Measurements from ENCODE around the gene ZBTB14.

ZBTB14 gene, protein sequence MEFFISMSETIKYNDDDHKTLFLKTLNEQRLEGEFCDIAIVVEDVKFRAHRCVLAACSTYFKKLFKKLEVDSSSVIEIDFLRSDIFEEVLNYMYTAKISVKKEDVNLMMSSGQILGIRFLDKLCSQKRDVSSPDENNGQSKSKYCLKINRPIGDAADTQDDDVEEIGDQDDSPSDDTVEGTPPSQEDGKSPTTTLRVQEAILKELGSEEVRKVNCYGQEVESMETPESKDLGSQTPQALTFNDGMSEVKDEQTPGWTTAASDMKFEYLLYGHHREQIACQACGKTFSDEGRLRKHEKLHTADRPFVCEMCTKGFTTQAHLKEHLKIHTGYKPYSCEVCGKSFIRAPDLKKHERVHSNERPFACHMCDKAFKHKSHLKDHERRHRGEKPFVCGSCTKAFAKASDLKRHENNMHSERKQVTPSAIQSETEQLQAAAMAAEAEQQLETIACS

DNA sequence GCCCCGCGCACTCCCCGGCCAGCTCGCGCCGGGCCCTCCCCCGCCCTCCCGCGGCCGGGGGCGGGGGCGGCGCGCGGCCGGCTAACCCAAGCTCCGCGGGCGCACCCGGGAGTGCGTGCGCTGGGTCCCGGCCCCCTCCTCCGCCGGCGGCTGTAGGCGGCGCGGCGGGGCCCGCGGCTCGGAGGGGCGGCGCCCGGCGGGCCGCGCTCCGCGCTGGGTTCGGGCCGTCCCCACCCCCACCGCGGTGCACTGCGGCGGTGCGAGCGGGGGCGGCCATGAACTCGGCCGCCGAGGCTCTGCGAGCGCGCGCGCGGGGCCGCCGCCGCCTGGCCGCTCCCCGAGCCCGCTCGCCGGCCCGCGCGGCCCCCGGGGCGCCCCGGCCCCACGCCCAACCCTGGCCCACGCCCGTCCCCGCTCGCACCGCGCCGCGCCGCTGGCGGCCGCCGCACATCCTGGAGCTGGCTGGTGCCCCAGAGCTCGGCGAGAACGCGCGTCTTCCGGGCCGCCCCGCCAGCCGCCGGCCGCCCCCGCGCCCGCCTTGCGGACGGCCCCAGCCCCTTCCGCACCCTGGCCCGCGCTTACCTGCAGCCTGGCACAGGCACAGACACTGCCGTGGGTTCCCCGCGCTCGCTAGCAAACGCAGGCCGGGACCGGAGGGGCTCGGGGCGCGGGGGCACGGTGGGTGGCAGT is at the start of gene ZBTB14:
TSS of gene ZBTB14 (minus strand) at position 496 of the 690 bp plus-strand sequence. CDS start 2,480 bp downstream, outside the sequence.
- TF ChIP-seq, protein P1, sequence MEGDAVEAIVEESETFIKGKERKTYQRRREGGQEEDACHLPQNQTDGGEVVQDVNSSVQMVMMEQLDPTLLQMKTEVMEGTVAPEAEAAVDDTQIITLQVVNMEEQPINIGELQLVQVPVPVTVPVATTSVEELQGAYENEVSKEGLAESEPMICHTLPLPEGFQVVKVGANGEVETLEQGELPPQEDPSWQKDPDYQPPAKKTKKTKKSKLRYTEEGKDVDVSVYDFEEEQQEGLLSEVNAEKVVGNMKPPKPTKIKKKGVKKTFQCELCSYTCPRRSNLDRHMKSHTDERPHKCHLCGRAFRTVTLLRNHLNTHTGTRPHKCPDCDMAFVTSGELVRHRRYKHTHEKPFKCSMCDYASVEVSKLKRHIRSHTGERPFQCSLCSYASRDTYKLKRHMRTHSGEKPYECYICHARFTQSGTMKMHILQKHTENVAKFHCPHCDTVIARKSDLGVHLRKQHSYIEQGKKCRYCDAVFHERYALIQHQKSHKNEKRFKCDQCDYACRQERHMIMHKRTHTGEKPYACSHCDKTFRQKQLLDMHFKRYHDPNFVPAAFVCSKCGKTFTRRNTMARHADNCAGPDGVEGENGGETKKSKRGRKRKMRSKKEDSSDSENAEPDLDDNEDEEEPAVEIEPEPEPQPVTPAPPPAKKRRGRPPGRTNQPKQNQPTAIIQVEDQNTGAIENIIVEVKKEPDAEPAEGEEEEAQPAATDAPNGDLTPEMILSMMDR (conservative IDR thresholded peaks at IDR 0.05), result no peak
- H3K27ac ChIP-seq, result peak within 1 kb of the TSS; percentile 98

DNA sequence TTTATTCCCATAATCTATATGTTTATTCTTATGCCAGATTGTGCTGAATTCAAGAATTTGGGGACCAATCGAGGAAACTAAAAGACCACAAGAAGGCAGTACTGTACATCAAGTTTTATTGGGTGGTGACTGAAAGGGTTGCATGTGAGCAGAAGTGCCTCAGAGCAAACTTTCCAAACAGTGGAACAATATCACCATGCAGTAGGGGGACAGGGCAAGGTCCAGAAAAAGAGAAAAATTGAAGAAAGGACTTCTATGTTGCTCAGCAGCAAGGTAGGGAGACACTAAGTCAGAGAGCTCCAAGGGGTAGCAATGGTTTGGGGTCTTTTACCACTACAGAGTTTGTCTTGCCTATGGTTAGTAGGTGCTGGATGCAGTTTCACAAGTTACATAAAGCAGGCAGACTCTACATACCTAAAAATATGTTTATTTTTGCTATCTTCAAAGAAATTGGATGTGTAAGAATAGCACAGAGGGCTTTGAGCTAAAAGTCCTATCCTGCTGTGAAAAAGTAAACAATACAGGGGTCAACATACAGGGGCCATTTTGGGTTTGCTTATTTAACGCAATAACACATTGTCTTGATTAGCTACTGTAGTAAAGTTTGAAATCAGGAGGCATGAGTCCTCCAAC is 43.8 kb upstream of the ZBTB14 start:
- no peak overlapping the region for H3K27ac ChIP-seq
- TF ChIP-seq, protein P1 (conservative IDR thresholded peaks at IDR 0.05), result no peak

DNA sequence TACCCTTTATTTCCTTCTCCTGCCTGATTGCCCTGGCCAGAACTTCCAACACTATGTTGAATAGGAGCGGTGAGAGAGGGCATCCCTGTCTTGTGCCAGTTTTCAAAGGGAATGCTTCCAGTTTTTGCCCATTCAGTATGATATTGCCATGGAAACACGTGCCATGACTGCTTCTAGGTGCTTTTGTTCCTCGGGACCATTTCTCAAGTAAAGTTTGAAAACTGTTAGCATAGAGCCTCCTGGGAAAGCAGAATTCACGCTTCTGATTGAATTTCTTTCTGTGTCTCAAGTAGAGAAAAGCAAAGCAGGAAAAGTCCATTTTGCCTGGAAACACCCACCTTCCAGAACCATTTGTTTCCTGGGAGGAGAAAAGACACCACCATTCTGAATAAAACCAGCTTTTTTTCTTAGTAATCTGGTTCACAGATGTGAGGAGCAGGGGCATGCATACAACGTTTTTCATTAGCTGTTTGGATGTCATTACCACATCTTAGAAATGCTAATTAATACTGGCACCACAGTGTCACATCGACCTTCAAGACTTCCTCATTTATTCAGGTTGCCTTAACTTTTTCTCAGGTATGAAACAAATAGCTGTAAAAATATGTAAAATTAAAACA is 39.0 kb upstream of the ZBTB14 start:
- H3K27ac ChIP-seq, result no peak overlapping the region
- TF ChIP-seq, protein P1 (conservative IDR thresholded peaks at IDR 0.05), result no peak

DNA sequence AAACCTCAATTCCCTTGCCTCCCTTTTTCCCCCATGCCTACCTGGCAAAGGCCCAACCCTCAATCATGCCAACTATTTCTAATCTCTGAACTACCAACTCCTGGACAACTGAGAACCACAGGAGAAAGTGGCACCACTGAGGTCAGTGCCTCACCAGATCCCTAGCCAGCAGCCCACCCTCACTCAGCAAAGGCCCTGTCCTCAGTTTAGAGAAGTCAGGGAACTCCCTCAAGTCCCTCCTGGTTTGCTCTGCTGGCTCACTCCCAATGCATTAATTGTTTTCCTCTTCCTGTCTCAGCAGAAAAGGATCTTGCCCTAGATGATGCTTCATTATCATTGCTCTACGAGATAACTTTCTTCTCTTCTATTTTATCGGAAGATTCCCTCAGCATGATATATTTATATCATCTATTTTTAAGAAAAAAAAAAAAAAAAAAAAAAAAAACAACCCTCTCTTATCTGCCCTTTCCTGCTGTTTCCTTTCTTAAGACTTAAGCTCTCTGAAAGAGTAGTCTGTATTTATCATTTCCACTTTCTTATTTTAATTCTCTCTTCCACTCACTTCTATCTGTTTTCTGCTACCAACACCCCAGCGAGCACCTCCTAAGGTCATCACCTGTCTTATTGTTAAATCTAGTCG is 22.7 kb upstream of the ZBTB14 start:
- TF ChIP-seq, protein P1 (conservative IDR thresholded peaks at IDR 0.05), result no peak
- H3K27ac ChIP-seq, result no peak overlapping the region

DNA sequence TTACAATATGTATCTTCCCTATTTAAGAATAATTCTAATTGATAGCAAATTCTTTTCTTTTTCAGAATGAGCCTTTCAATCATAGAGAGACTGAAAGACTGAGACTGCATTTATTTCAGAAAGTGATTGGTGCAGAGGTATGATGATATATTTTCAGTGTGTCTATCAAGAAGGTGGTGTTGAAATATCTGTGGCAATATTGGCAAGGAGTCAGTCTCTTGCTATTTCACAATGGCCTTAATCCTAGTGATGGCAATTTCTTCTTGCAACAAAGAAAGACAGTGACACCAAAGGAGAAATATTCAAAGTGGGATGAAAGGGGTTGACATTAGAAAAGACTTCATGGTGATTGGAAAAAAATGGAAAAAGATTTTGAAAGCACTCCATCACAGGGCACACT is 21.7 kb upstream of the ZBTB14 start:
- no peak overlapping the region for H3K27ac ChIP-seq
- TF ChIP-seq, protein P1 (conservative IDR thresholded peaks at IDR 0.05), result no peak

DNA sequence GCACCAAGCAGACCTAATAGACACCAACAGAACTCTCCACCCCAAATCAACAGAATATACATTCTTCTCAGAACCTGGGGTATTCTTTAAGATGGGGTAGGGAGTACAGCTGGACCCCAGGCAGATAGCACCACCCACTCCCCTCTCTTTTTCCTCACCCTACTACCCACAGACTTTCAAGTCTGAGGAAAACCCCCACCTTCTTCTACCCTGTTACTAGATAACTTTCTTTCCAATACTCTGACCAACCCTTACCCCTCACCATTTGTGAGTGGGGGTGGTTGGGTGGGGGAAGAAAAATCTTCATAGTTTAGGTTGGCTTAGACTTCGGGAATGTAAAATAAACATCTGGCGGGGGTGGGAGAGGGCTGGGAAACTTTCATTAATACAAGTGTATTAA is 20.3 kb upstream of the ZBTB14 start:
- no peak overlapping the region for H3K27ac ChIP-seq
- TF ChIP-seq, protein P1 (conservative IDR thresholded peaks at IDR 0.05), result no peak
